Neural cell (in vitro differentiated cells): ENCODE results near the gene PUSL1. TPM values are rescaled to one million over a fixed set of nuclear protein-coding genes. Genes with fewer than 3 reads are reported as not detected.

ENCODE experiments used
- H2AFZ ChIP-seq: fragments of 200-600, 300-800 bp; sonication (generic), shearing (Covaris generic); 2 replicates; pipeline ENCODE4 v1.6.0; 2014; ENCODE audit warnings: low read depth, mild to moderate bottlenecking, antibody characterized with exemption, low read length, moderate library complexity
- H3F3A ChIP-seq: fragments of 200-600 bp; shearing (Covaris generic); 2 replicates; pipeline ENCODE4 v1.6.1; 2016; ENCODE audit warnings: mild to moderate bottlenecking, moderate library complexity, mixed read lengths, antibody characterized with exemption, low read length; ENCODE audit not compliant: insufficient read depth, poor library complexity, severe bottlenecking
- H3K27ac ChIP-seq: fragments of 200-600, 300-800 bp; sonication (generic), shearing (Covaris generic); 2 replicates; pipeline ENCODE4 v1.5.1; 2014; ENCODE audit warnings: mild to moderate bottlenecking, low read length, moderate library complexity
- H3K27me3 ChIP-seq: fragments of 300-800, 200-600 bp; sonication (generic), shearing (Covaris generic); 2 replicates; pipeline ENCODE4 v1.6.0; 2014; ENCODE audit warnings: mild to moderate bottlenecking, low read depth, low read length, moderate library complexity; ENCODE audit not compliant: insufficient read depth
- H3K36me3 ChIP-seq: fragments of 300-800, 200-600 bp; sonication (generic), shearing (Covaris generic); 2 replicates; pipeline ENCODE4 v1.5.1; 2014; ENCODE audit warnings: mild to moderate bottlenecking, antibody characterized with exemption, low read length, moderate library complexity; ENCODE audit not compliant: insufficient read depth
- H3K4me2 ChIP-seq: fragments of 300-800, 200-600 bp; sonication (generic), shearing (Covaris generic); 2 replicates; pipeline ENCODE4 v1.6.0; 2014; ENCODE audit warnings: mild to moderate bottlenecking, low read length
- H3K4me3 ChIP-seq: fragments of 300-800, 200-600 bp; sonication (generic), shearing (Covaris generic); 2 replicates; pipeline ENCODE4 v1.5.1; 2014; ENCODE audit warnings: mild to moderate bottlenecking, low read length, moderate library complexity
- H3K79me2 ChIP-seq: fragments of 200-600 bp; shearing (Covaris generic); replicated peaks from 2 replicates; pipeline ENCODE4 v1.6.0; 2014; ENCODE audit warnings: mild to moderate bottlenecking, low read length, moderate library complexity; ENCODE audit not compliant: insufficient read depth
- H3K9ac ChIP-seq: fragments of 300-800, 200-600 bp; sonication (generic), shearing (Covaris generic); 2 replicates; pipeline ENCODE4 v1.6.1; 2016; ENCODE audit warnings: mild to moderate bottlenecking, low read length, mixed read lengths
- H3K9me2 ChIP-seq: fragments of 200-600 bp; shearing (Covaris generic); 2 replicates; pipeline ENCODE4 v1.6.1; 2016; ENCODE audit warnings: mild to moderate bottlenecking, low read length, mixed read lengths; ENCODE audit not compliant: insufficient read depth
- H3K9me3 ChIP-seq: fragments of 200-600, 300-800 bp; sonication (generic), shearing (Covaris generic); 2 replicates; pipeline ENCODE4 v1.6.1; 2016; ENCODE audit warnings: mild to moderate bottlenecking, mixed run types, low read length, moderate library complexity, mixed read lengths
- H4K20me1 ChIP-seq: fragments of 200-600 bp; shearing (Covaris generic); 2 replicates; pipeline ENCODE4 v1.6.1; 2016; ENCODE audit warnings: mild to moderate bottlenecking, mixed run types; ENCODE audit not compliant: insufficient read depth
- CTCF ChIP-seq: fragments of 450-650 bp; IDR thresholded peaks from 2 replicates; pipeline ENCODE4 v1.5.1; 2014; ENCODE audit warnings: antibody characterized with exemption, mild to moderate bottlenecking, moderate library complexity; ENCODE audit not compliant: poor library complexity, severe bottlenecking
- EP300 ChIP-seq: fragments of 450-650 bp; conservative IDR thresholded peaks from 2 replicates; pipeline ENCODE4 v1.6.1; 2014; ENCODE audit warnings: antibody characterized with exemption, mild to moderate bottlenecking, moderate library complexity; ENCODE audit not compliant: poor library complexity, severe bottlenecking
- EZH2 ChIP-seq: fragments of 200-600, 300-800 bp; shearing (Covaris generic), sonication (generic); IDR thresholded peaks from 2 replicates; pipeline ENCODE4 v1.6.1; 2014; ENCODE audit warnings: antibody characterized with exemption, low read length, borderline replicate concordance, mild to moderate bottlenecking; ENCODE audit not compliant: insufficient read depth, poor library complexity, severe bottlenecking
- MXI1 ChIP-seq: fragments of 450-650 bp; conservative IDR thresholded peaks from 2 replicates; pipeline ENCODE4 v1.6.1; 2014; ENCODE audit warnings: antibody characterized with exemption, mild to moderate bottlenecking; ENCODE audit not compliant: poor library complexity, severe bottlenecking
- POLR2AphosphoS5 ChIP-seq: IDR thresholded peaks from 2 replicates; pipeline ENCODE4 v1.6.1; 2012
- RAD21 ChIP-seq: fragments of 450-650 bp; conservative IDR thresholded peaks from 2 replicates; pipeline ENCODE4 v1.6.1; 2014; ENCODE audit warnings: antibody characterized with exemption, mild to moderate bottlenecking, moderate library complexity
- SMC3 ChIP-seq: fragments of 450-650 bp; conservative IDR thresholded peaks from 2 replicates; pipeline ENCODE4 v1.6.1; 2014; ENCODE audit warnings: antibody characterized with exemption, mild to moderate bottlenecking, moderate library complexity; ENCODE audit not compliant: poor library complexity
- TAF1 ChIP-seq: IDR thresholded peaks from 2 replicates; pipeline ENCODE4 v1.6.1; 2012; ENCODE audit warnings: low read depth
- polyA plus RNA-seq: library from polyadenylated mRNA; depleted of rRNA; stranded (reverse); fragments of >200 nt; gene quantifications from 2 replicates; pipeline ENCODE4 v1.2.3, GENCODE V29; 2014
- TF ChIP-seq, protein P1 (sequence below): IDR thresholded peaks from 2 replicates; pipeline ENCODE4 v1.6.1; 2012; ENCODE audit warnings: borderline replicate concordance

The PUSL1 gene
- polyA plus RNA-seq, 1 donor from 2014 or later, result 25.0 TPM

DNA sequence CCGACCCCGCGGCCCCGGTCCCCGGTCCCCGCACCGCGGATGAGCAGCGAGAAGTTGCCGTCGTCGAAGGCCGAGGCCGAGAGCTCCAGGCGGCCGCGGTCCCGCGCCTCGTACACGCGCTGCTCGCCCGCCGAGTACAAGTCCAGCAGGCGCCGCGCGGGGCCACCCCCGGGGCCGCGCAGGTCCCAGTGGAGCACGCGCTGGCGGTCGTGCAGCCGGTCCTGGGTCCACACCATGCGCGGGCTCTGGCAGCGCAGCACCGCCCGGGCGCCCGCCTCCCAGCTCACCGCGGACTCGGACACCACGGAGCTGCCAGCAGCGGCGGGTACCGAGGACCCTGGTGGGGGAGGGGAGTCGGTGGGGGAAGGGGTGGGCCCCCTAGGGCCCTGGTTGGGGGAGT is 47.0 kb downstream of the PUSL1 start:
- Histone ChIP-seq H2AFZ (no peak overlapping the region), H3K27ac (no peak overlapping the region), H3K9me2 (no peaks in the 10 kb centered on the region), H3K27me3 (peaks cover 26% of the 10 kb centered on the region), H3K4me3 (no peak overlapping the region), H3K4me2 (no peak overlapping the region), H3K36me3 (no peaks in the 10 kb centered on the region), H3F3A (no peaks in the 10 kb centered on the region), H4K20me1 (no peaks in the 10 kb centered on the region), H3K79me2 (no peaks in the 10 kb centered on the region), H3K9ac (no peak overlapping the region), H3K9me3 (no peaks in the 10 kb centered on the region)
- no peak for TF ChIP-seq SMC3
- TF ChIP-seq TAF1, result no peak
- TF ChIP-seq, protein P1, sequence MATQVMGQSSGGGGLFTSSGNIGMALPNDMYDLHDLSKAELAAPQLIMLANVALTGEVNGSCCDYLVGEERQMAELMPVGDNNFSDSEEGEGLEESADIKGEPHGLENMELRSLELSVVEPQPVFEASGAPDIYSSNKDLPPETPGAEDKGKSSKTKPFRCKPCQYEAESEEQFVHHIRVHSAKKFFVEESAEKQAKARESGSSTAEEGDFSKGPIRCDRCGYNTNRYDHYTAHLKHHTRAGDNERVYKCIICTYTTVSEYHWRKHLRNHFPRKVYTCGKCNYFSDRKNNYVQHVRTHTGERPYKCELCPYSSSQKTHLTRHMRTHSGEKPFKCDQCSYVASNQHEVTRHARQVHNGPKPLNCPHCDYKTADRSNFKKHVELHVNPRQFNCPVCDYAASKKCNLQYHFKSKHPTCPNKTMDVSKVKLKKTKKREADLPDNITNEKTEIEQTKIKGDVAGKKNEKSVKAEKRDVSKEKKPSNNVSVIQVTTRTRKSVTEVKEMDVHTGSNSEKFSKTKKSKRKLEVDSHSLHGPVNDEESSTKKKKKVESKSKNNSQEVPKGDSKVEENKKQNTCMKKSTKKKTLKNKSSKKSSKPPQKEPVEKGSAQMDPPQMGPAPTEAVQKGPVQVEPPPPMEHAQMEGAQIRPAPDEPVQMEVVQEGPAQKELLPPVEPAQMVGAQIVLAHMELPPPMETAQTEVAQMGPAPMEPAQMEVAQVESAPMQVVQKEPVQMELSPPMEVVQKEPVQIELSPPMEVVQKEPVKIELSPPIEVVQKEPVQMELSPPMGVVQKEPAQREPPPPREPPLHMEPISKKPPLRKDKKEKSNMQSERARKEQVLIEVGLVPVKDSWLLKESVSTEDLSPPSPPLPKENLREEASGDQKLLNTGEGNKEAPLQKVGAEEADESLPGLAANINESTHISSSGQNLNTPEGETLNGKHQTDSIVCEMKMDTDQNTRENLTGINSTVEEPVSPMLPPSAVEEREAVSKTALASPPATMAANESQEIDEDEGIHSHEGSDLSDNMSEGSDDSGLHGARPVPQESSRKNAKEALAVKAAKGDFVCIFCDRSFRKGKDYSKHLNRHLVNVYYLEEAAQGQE, result no peak
- no peak for TF ChIP-seq POLR2AphosphoS5
- no peak for TF ChIP-seq CTCF
- TF ChIP-seq RAD21, result no peak
- TF ChIP-seq EZH2, result no peak
- TF ChIP-seq MXI1, result no peak
- no peak for TF ChIP-seq EP300

GRCh38 chr1:1356166-1356795 is 47.9 kb downstream of the PUSL1 start:
- Histone ChIP-seq H3F3A (no peaks in the 10 kb centered on the region), H4K20me1 (no peaks in the 10 kb centered on the region), H3K9ac (no peak overlapping the region), H3K36me3 (no peaks in the 10 kb centered on the region), H3K9me2 (no peaks in the 10 kb centered on the region), H3K27me3 (peaks cover 26% of the 10 kb centered on the region), H3K4me3 (no peak overlapping the region), H3K4me2 (no peak overlapping the region), H3K9me3 (no peaks in the 10 kb centered on the region), H3K79me2 (no peaks in the 10 kb centered on the region), H2AFZ (no peak overlapping the region), H3K27ac (no peak overlapping the region)
- TF ChIP-seq MXI1, result no peak
- TF ChIP-seq SMC3, result no peak
- TF ChIP-seq, protein P1, result no peak
- no peak for TF ChIP-seq RAD21
- TF ChIP-seq CTCF, result no peak
- no peak for TF ChIP-seq TAF1
- no peak for TF ChIP-seq EZH2
- no peak for TF ChIP-seq POLR2AphosphoS5
- TF ChIP-seq EP300, result no peak
